ENCODE measurements around the gene NDUFV3.

DNA sequence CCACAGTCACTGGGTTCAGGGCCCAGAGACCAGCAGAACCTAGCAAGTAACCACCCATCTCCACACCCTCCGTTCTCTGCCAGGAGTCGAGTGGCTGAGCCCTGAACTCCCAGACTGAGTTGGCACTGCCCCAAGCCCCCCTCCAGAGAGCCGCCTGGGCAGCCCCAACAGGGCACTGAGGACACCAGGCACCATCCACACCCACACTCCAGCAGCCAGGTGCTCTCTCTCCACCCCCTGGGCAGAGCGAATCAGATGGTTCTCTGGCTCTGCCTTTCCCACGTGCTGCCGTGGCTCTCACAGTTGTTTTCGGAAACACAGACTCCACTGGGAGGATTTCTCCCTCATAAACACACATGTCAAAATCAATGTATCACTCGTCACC is 27.3 kb upstream of the NDUFV3 start:
- TF ChIP-seq ZNF274 (IDR thresholded peaks at IDR 0.05; ENCODE audit: low read depth, low read length) (no peak), SUZ12 (IDR thresholded peaks at IDR 0.05; ENCODE audit: extremely low read depth, insufficient read depth, insufficient read length) (no peak), YY1 (IDR thresholded peaks at IDR 0.05; ENCODE audit: insufficient read depth, insufficient read length) (no peak)
